Measurements from ENCODE around the gene ANKRD6. TPM values are rescaled to one million over a fixed set of nuclear protein-coding genes. Genes with fewer than 3 reads are reported as not detected.

The ANKRD6 gene
- total RNA-seq, 2 experiments from 2014 or later: 2.4 to 7.0 TPM

- Histone ChIP-seq H3K79me2 (ENCODE audit: insufficient read depth, low read depth, low read length) (no peaks in the 10 kb centered on the region), H3K9me3 (ENCODE audit: low read length) (no peaks in the 10 kb centered on the region), H3K36me3 (ENCODE audit: insufficient read depth, low read length) (no peaks in the 10 kb centered on the region), H3K9me2 (ENCODE audit: insufficient read depth, low read length) (peaks cover 3% of the 10 kb centered on the region; the same call in 1 of the 2 replicates), H2AFZ (ENCODE audit: low read length) (no peak overlapping the region), H3K4me1 (ENCODE audit: insufficient read depth, low read length, poor library complexity, severe bottlenecking) (peaks cover 15% of the 10 kb centered on the region), H3K4me2 (ENCODE audit: low read length) (no peak overlapping the region), H4K20me1 (ENCODE audit: insufficient read depth, low read length) (no peaks in the 10 kb centered on the region), H3K4me3 (ENCODE audit: low read depth, low read length, poor library complexity, severe bottlenecking) (no peak overlapping the region), H3K27ac (ENCODE audit: low read depth, low read length, poor library complexity, severe bottlenecking) (no peak overlapping the region)
- CTCF ChIA-PET (ENCODE audit: unreplicated experiment): interaction anchor here (0.6 kb wide), 1 partner anchor 42 kb away, joined by 3 read pairs; no protein-coding TSS in a partner anchor
- POLR2A ChIA-PET: interaction anchor here (0.5 to 2.8 kb wide), 5 partner anchors 12 to 471 kb away, joined by 3 to 8 read pairs (median 4); partner anchors contain the start of gene ANKRD6
- TF ChIP-seq EZH2phosphoT487 (IDR thresholded peaks at IDR 0.05; ENCODE audit: borderline replicate concordance, low read depth, low read length): no peak
- TF ChIP-seq CTCF (conservative IDR thresholded peaks at IDR 0.05; ENCODE audit: low read length): no peak
- DNase-seq (ENCODE audit: low spot score): no peak
- intact Hi-C loops (cut with micrococcal nuclease; ENCODE audit: unreplicated experiment): no loop called here
- BruUV-seq (replicated peaks): no TSS peak
Measured at GRCh38 chr6:89416796-89417195, 16.2 kb upstream of the ANKRD6 start.

GRCh38 chr6:89430201-89430962 lies 2.6 kb upstream of the ANKRD6 start:
- H3K36me3 ChIP-seq (ENCODE audit: insufficient read depth, low read length): no peaks in the 10 kb centered on the region
- H2AFZ ChIP-seq (ENCODE audit: low read length): no peak overlapping the region
- BruUV-seq (replicated peaks): no TSS peak
- H3K4me3 ChIP-seq (ENCODE audit: low read depth, low read length, poor library complexity, severe bottlenecking): no peak overlapping the region
- H3K27ac ChIP-seq (ENCODE audit: low read depth, low read length, poor library complexity, severe bottlenecking): no peak overlapping the region
- TF ChIP-seq EZH2phosphoT487 (IDR thresholded peaks at IDR 0.05; ENCODE audit: borderline replicate concordance, low read depth, low read length): no peak
- TF ChIP-seq CTCF (conservative IDR thresholded peaks at IDR 0.05; ENCODE audit: low read length): no peak
- ChIA-PET CTCF (ENCODE audit: unreplicated experiment) (no interaction called here), POLR2A (interaction anchor here (0.6 to 1.3 kb wide), 2 partner anchors 12 to 394 kb away, joined by 3 to 6 read pairs; no protein-coding TSS in a partner anchor)
- H3K4me2 ChIP-seq (ENCODE audit: low read length): no peak overlapping the region
- no peaks in the 10 kb centered on the region for H3K9me2 ChIP-seq (ENCODE audit: insufficient read depth, low read length)
- H4K20me1 ChIP-seq (ENCODE audit: insufficient read depth, low read length): no peaks in the 10 kb centered on the region
- H3K79me2 ChIP-seq (ENCODE audit: insufficient read depth, low read depth, low read length): no peaks in the 10 kb centered on the region
- DNase-seq (ENCODE audit: low spot score): no peak
- intact Hi-C loops (cut with micrococcal nuclease; ENCODE audit: unreplicated experiment): loop anchor here (5.0 to 10.0 kb wide), 3 partner anchors 167 to 1047 kb away; no protein-coding TSS in a partner anchor
- H3K9me3 ChIP-seq (ENCODE audit: low read length): no peaks in the 10 kb centered on the region
- H3K4me1 ChIP-seq (ENCODE audit: insufficient read depth, low read length, poor library complexity, severe bottlenecking): peaks cover 14% of the 10 kb centered on the region
